Limb (tissue), 2 donors: ENCODE results near the gene MAGI1.
"Not testable (repeated sequence)": the region's sequence is repeated elsewhere in the genome, so short reads cannot be mapped to it uniquely, and the experiment has no call there.

Source experiments
- DNase-seq, 2 donors: peaks; one replicate each; pipeline ENCODE4 v3.0.0-alpha.2; 2016; ENCODE audit errors: extremely low spot score in 2 of 2

Gene MAGI1

GRCh38 chr3:65636326-65636725 is 402.4 kb downstream of the MAGI1 start:
- no peak for DNase-seq

GRCh38 chr3:65635657-65636056 is 403.1 kb downstream of the MAGI1 start:
- no peak for DNase-seq

- DNase-seq: no peak
Measured at GRCh38 chr3:65633018-65633638, 405.6 kb downstream of the MAGI1 start.

- no peak for DNase-seq
Measured at GRCh38 chr3:65632414-65632813, 406.3 kb downstream of the MAGI1 start.

GRCh38 chr3:65628978-65629377 is 409.7 kb downstream of the MAGI1 start:
- DNase-seq: no peak

- DNase-seq: no peak
Measured at GRCh38 chr3:65627062-65627461, 411.7 kb downstream of the MAGI1 start.

GRCh38 chr3:65625305-65625704 is 413.4 kb downstream of the MAGI1 start:
- no peak for DNase-seq

GRCh38 chr3:65623362-65623761 is 415.4 kb downstream of the MAGI1 start:
- DNase-seq: no peak

- DNase-seq: no peak
Measured at GRCh38 chr3:65619888-65620287, 418.8 kb downstream of the MAGI1 start.

GRCh38 chr3:65619451-65619881 is 419.3 kb downstream of the MAGI1 start:
- peak; percentile 34 to 41 for DNase-seq

GRCh38 chr3:65618599-65618998 is 420.1 kb downstream of the MAGI1 start:
- DNase-seq: no peak

GRCh38 chr3:65617787-65618186 is 420.9 kb downstream of the MAGI1 start:
- DNase-seq: no peak

- no peak for DNase-seq
Measured at GRCh38 chr3:65617209-65617608, 421.5 kb downstream of the MAGI1 start.

GRCh38 chr3:65616563-65616962 is 422.2 kb downstream of the MAGI1 start:
- no peak for DNase-seq

GRCh38 chr3:65615329-65615728 is 423.4 kb downstream of the MAGI1 start:
- DNase-seq: no peak

- DNase-seq: no peak
Measured at GRCh38 chr3:65614585-65614984, 424.1 kb downstream of the MAGI1 start.

GRCh38 chr3:65607965-65608460 is 430.7 kb downstream of the MAGI1 start:
- not testable (repeated sequence) for DNase-seq

- no peak for DNase-seq
Measured at GRCh38 chr3:65607101-65607500, 431.6 kb downstream of the MAGI1 start.

GRCh38 chr3:65605876-65606432 is 432.8 kb downstream of the MAGI1 start:
- DNase-seq: no peak

- no peak for DNase-seq
Measured at GRCh38 chr3:65604863-65605526, 433.7 kb downstream of the MAGI1 start.

GRCh38 chr3:65603631-65604030 is 435.1 kb downstream of the MAGI1 start:
- DNase-seq: no peak

GRCh38 chr3:65600888-65601287 is 437.8 kb downstream of the MAGI1 start:
- DNase-seq: no peak

- peak; percentile 54 to 61 for DNase-seq
Measured at GRCh38 chr3:65597952-65598413, 440.7 kb downstream of the MAGI1 start.
